K562 (cell line): ENCODE measurements around the gene B4GALT1. TPM values are rescaled to one million over a fixed set of nuclear protein-coding genes. Genes with fewer than 3 reads are reported as not detected.

Source experiments
- ATAC-seq: fragments of 200-7000 bp; cut with Tn5 transposase; 3 replicates; pipeline ENCODE4 v1.9.1; 2020; ENCODE audit warnings: moderate library complexity
- BruUV-seq: library from RNA; stranded (reverse); fragments of 400-500 nt; replicated peaks from 2 replicates; lab custom pipeline; 2021; lab: Mats Ljungman, UMichigan
- CTCF ChIA-PET: fragments of 300-600 bp; formaldehyde crosslinking; extraction: SDS; loops from one replicate; lab custom pipeline; 2021; ENCODE audit warnings: low intra/inter-chr PET ratio; lab: Yijun Ruan, JAX
- POLR2A ChIA-PET: fragments of 300-600, 350-650 bp; sonication (Branson Sonifier 250); formaldehyde crosslinking; extraction: SDS; loops from one replicate; lab custom pipeline; 2021; ENCODE audit warnings: antibody characterized with exemption, inconsistent platforms; lab: Yijun Ruan, JAX
- DNase-seq, 4 experiments: peaks; one replicate each; pipeline versions ENCODE4 v3.0.0 to v3.0.0-alpha.2; 2011 to 2018; ENCODE audit warnings: low spot score in 3 of 4, mixed read lengths in 3 of 4; ENCODE audit errors: extremely low read depth in 1 of 4
- FAIRE-seq: peaks from 2 replicates; lab custom pipeline; 2011; peaks lifted over from hg19 to GRCh38; lab: Jason Lieb, UNC
- H2AFZ ChIP-seq: 2 replicates; pipeline ENCODE4 v1.6.0; 2011; ENCODE audit warnings: low read depth, low read length, control low read depth, inconsistent platforms
- H3K27ac ChIP-seq: fragments of 200-600 bp; 3 replicates; pipeline ENCODE4 v1.8.0; 2011; ENCODE audit warnings: low read depth, mild to moderate bottlenecking, control low read depth, inconsistent platforms, low read length, moderate library complexity, mixed read lengths; ENCODE audit errors: extremely low read depth
- H3K27me3 ChIP-seq, 2 experiments: fragments of 300-600 bp in 1 of 2; 2 replicates in 1 of 2; 3 replicates in 1 of 2; pipeline versions ENCODE4 v1.6.0 to v1.8.0; 2011; ENCODE audit warnings: inconsistent platforms in 2 of 2, low read length in 2 of 2, mild to moderate bottlenecking in 1 of 2, mixed read lengths in 1 of 2, moderate library complexity in 1 of 2; ENCODE audit not compliant: control insufficient read depth in 2 of 2, insufficient read depth in 2 of 2
- H3K36me3 ChIP-seq: fragments of 300-600 bp; 3 replicates; pipeline ENCODE4 v1.8.0; 2011; ENCODE audit warnings: mild to moderate bottlenecking, low read length, inconsistent platforms; ENCODE audit not compliant: control insufficient read depth, insufficient read depth
- H3K4me1 ChIP-seq, 2 experiments: fragments of 200-600 bp in 1 of 2; replicated peaks in 1 of 2; 2 replicates in 1 of 2; 3 replicates in 1 of 2; pipeline versions ENCODE4 v1.5.1 to v1.8.0; 2011; ENCODE audit warnings: inconsistent platforms in 2 of 2, low read length in 2 of 2, mild to moderate bottlenecking in 1 of 2, mixed read lengths in 1 of 2, moderate library complexity in 1 of 2; ENCODE audit not compliant: control insufficient read depth in 2 of 2, insufficient read depth in 2 of 2
- H3K4me2 ChIP-seq: 2 replicates; pipeline ENCODE4 v1.6.1; 2011; ENCODE audit warnings: low read length, control low read depth, inconsistent platforms, mixed read lengths; ENCODE audit not compliant: insufficient read depth
- H3K4me3 ChIP-seq: fragments of 200-600 bp; sonication (generic), shearing (Covaris generic); 2 replicates; pipeline ENCODE4 v1.5.1; 2016; ENCODE audit warnings: control low read depth, inconsistent platforms
- H3K79me2 ChIP-seq: fragments of 200-600 bp; 3 replicates; pipeline ENCODE4 v1.8.0; 2011; ENCODE audit warnings: low read length, inconsistent platforms; ENCODE audit not compliant: control insufficient read depth, insufficient read depth
- H3K9ac ChIP-seq, 2 experiments: 2 replicates each; pipeline versions ENCODE4 v1.6.0 to v1.6.1; 2011; ENCODE audit warnings: low read depth in 2 of 2, low read length in 2 of 2, control low read depth in 1 of 2, inconsistent platforms in 1 of 2, mild to moderate bottlenecking in 1 of 2, mixed read lengths in 1 of 2; ENCODE audit not compliant: insufficient read depth in 1 of 2
- H3K9me1 ChIP-seq: one replicate; pipeline ENCODE4 v1.6.0; 2011; ENCODE audit warnings: inconsistent platforms, mild to moderate bottlenecking, low read length, moderate library complexity; ENCODE audit not compliant: control insufficient read depth, insufficient read depth
- H3K9me3 ChIP-seq: replicated peaks from 2 replicates; pipeline ENCODE4 v1.5.1; 2011; ENCODE audit warnings: low read depth, low read length, inconsistent platforms; ENCODE audit not compliant: control insufficient read depth, insufficient read depth
- H4K20me1 ChIP-seq: replicated peaks from 2 replicates; pipeline ENCODE4 v1.6.1; 2011; ENCODE audit warnings: low read length, inconsistent platforms, mixed read lengths; ENCODE audit not compliant: control insufficient read depth, insufficient read depth
- ARID1B ChIP-seq: fragments of 450-650 bp; IDR thresholded peaks from 2 replicates; pipeline ENCODE4 v1.6.1; 2016; ENCODE audit warnings: antibody characterized with exemption, mild to moderate bottlenecking, inconsistent platforms
- CBFA2T2 ChIP-seq: fragments of 450-650 bp; conservative IDR thresholded peaks from 2 replicates; pipeline ENCODE4 v1.6.1; 2017; ENCODE audit warnings: mild to moderate bottlenecking
- CBFA2T3 ChIP-seq: fragments of 450-650 bp; IDR thresholded peaks from 2 replicates; pipeline ENCODE4 v1.6.1; 2017
- CCAR2 ChIP-seq: fragments of 200-400 bp; formaldehyde crosslinking; IDR thresholded peaks from 2 replicates; pipeline ENCODE4 v1.6.1; 2017; ENCODE audit warnings: mild to moderate bottlenecking, low read depth, low read length
- CEBPB ChIP-seq: fragments of 450-650 bp; IDR thresholded peaks from 2 replicates; pipeline ENCODE4 v1.6.1; 2016; ENCODE audit warnings: missing genetic modification characterization, missing compliant biosample characterization
- CHD2 ChIP-seq: IDR thresholded peaks from 2 replicates; pipeline ENCODE4 v1.6.1; 2011; ENCODE audit warnings: low read depth, low read length
- ELF1 ChIP-seq: fragments of 200-800 bp; sonication (Bioruptor generic); IDR thresholded peaks from 2 replicates; pipeline ENCODE4 v1.6.1; 2016; ENCODE audit warnings: missing genetic modification characterization, missing compliant biosample characterization
- FOSL1 ChIP-seq: fragments of 200-800 bp; sonication (Bioruptor generic); conservative IDR thresholded peaks from 2 replicates; pipeline ENCODE4 v1.6.1; 2016; ENCODE audit warnings: missing genetic modification characterization, missing compliant biosample characterization
- GABPA ChIP-seq: fragments of 200-800 bp; sonication (Bioruptor generic); conservative IDR thresholded peaks from 2 replicates; pipeline ENCODE4 v1.6.1; 2016; ENCODE audit warnings: low read depth, missing genetic modification characterization, missing compliant biosample characterization
- JUND ChIP-seq, 2 experiments: IDR thresholded peaks; 2 replicates in 1 of 2; 3 replicates in 1 of 2; pipeline ENCODE4 v1.6.1; 2011; ENCODE audit warnings: borderline replicate concordance in 2 of 2, low read depth in 2 of 2, low read length in 2 of 2, improper control_type of control experiment in 1 of 2, missing biosample characterization in 1 of 2, missing genetic modification characterization in 1 of 2, missing genetic modification reagents in 1 of 2
- L3MBTL2 ChIP-seq: fragments of 450-650 bp; IDR thresholded peaks from 2 replicates; pipeline ENCODE4 v1.6.1; 2016; ENCODE audit warnings: mild to moderate bottlenecking, moderate library complexity
- MYC ChIP-seq, 2 experiments: fragments of 250-450 bp in 1 of 2; sonication (Bioruptor Pico) in 1 of 2; IDR thresholded peaks; 2 replicates each; pipeline versions ENCODE4 v1.5.1 to v1.6.1; 2012 to 2021; ENCODE audit warnings: low read depth in 2 of 2, borderline replicate concordance in 1 of 2, improper control_type of control experiment in 1 of 2, low read length in 1 of 2, mild to moderate bottlenecking in 1 of 2, moderate library complexity in 1 of 2
- NR2C1 ChIP-seq, 2 experiments: fragments of 450-650 bp; IDR thresholded peaks; 2 replicates each; pipeline ENCODE4 v1.6.1; 2017; ENCODE audit warnings: mild to moderate bottlenecking in 2 of 2, antibody characterized with exemption in 1 of 2, inconsistent platforms in 1 of 2, missing compliant biosample characterization in 1 of 2, missing genetic modification characterization in 1 of 2
- NR2C2 ChIP-seq, 2 experiments: fragments of 200-800 bp in 1 of 2; sonication (Bioruptor generic) in 1 of 2; sonication (generic) in 1 of 2; formaldehyde crosslinking in 1 of 2; IDR thresholded peaks; 2 replicates each; pipeline versions ENCODE4 v1.6.1 to v1.8.0; 2016 to 2022; ENCODE audit warnings: mild to moderate bottlenecking in 1 of 2, missing compliant biosample characterization in 1 of 2, missing genetic modification characterization in 1 of 2, missing genetic modification reagents in 1 of 2
- SMARCC2 ChIP-seq: fragments of 450-650 bp; IDR thresholded peaks from 2 replicates; pipeline ENCODE4 v1.6.1; 2017; ENCODE audit warnings: antibody characterized with exemption, moderate library complexity, mild to moderate bottlenecking, low read depth
- TAF9B ChIP-seq: fragments of 450-650 bp; IDR thresholded peaks from 2 replicates; pipeline ENCODE4 v1.6.1; 2018; ENCODE audit warnings: mild to moderate bottlenecking; ENCODE audit not compliant: partially characterized antibody
- ZEB2 ChIP-seq: fragments of 450-650 bp; IDR thresholded peaks from 2 replicates; pipeline ENCODE4 v1.6.1; 2016
- ZNF79 ChIP-seq: fragments of 250-450 bp; sonication (Bioruptor Pico); IDR thresholded peaks from 2 replicates; pipeline ENCODE4 v1.4.0; 2020; ENCODE audit warnings: low read depth, mild to moderate bottlenecking, moderate library complexity
- WGBS: fragments of 100-300 bp; shearing (Covaris generic); methylation state at CpG from one replicate; pipeline ENCODE4 v1.1.6; 2016; ENCODE audit warnings: low coverage, mixed read lengths; ENCODE audit not compliant: insufficient coverage; ENCODE audit errors: missing lambda C conversion rate; 5-methylcytosine and 5-hydroxymethylcytosine counted together
- in situ Hi-C: fragments of 300-500 bp; cut with MboI; formaldehyde crosslinking; loops from 4 replicates; pipeline ENCODE4 v1.15.0; 2018; ENCODE audit warnings: inconsistent platforms, mixed read lengths
- intact Hi-C: fragments of 100-400 bp; cut with micrococcal nuclease; formaldehyde crosslinking; loops from 2 replicates; pipeline ENCODE4 v1.14.2; 2022
- polyA plus RNA-seq, 8 experiments: library from polyadenylated mRNA; depleted of rRNA in 4 of 8; stranded (reverse) in 5 of 8; unstranded in 3 of 8; fragments of >200 nt; fragmentation: Nextera tagmentation in 2 of 8; fragmentation: Illumina TruSeq in 1 of 8; extraction: Ambion mirVana in 2 of 8; extraction: Trizol in 1 of 8; gene quantifications; 2 replicates each; pipeline versions ENCODE4 v1.2.1 to v1.2.3, GENCODE V29; 2011 to 2014; ENCODE audit warnings: inconsistent platforms in 1 of 8, missing spikeins in 1 of 8
- total RNA-seq, 7 experiments: library from RNA; depleted of rRNA in 6 of 7; stranded (reverse); fragments of >200 nt in 6 of 7; fragmentation: Illumina TruSeq in 2 of 7; extraction: Trizol in 2 of 7; gene quantifications; 2 replicates each; pipeline versions ENCODE4 v1.2.1 to v1.2.3, GENCODE V29; 2011 to 2021; ENCODE audit warnings: low replicate concordance in 1 of 7

B4GALT1 gene
- total and polyA plus RNA-seq, 9 of the 15 experiments (the other 6 are each of a cell fraction or from before 2014, with no cell fraction given): 4.1 to 26.8 (median 7.1) TPM

GRCh38 chr9:33186457-33187168 is 19.5 kb upstream of the B4GALT1 start:
- DNase-seq: peak in 1 of 4 experiments; percentile 32
- 6% methylated on average over 3 of the region's 3 CpGs for WGBS
- intact Hi-C loops: no loop called here
- TF ChIP-seq TAF9B: no peak
- peak; percentile 58 for TF ChIP-seq CBFA2T3
- no peak for TF ChIP-seq ZNF79 (CRISPR knock-in tag)
- TF ChIP-seq GABPA (tag): peak; percentile 48; the same call in 1 of the 2 replicates
- TF ChIP-seq NR2C2 (CRISPR knock-in tag; IDR thresholded peaks at IDR 0.05): no peak
- peak; percentile 80 for TF ChIP-seq NR2C2 (tag; IDR thresholded peaks at IDR 0.05)
- peak; percentile 13; the same call in 1 of the 2 replicates for TF ChIP-seq ELF1 (tag)
- TF ChIP-seq JUND (IDR thresholded peaks at IDR 0.05; ENCODE audit: borderline replicate concordance, low read depth, low read length): no peak
- TF ChIP-seq JUND (tag; IDR thresholded peaks at IDR 0.05; ENCODE audit: borderline replicate concordance, low read depth, low read length): 0 out of 3 replicates have a peak, but pooled peaks have one; percentile 37
- TF ChIP-seq CBFA2T2: 0 out of 2 replicates have a peak, but pooled peaks have one; percentile 20
- TF ChIP-seq ZEB2: no peak
- TF ChIP-seq CHD2: no peak
- TF ChIP-seq FOSL1 (tag): peak; percentile 46
- peak; percentile 63 for TF ChIP-seq NR2C1 (IDR thresholded peaks at IDR 0.05)
- peak; percentile 86 for TF ChIP-seq NR2C1 (tag; IDR thresholded peaks at IDR 0.05)
- TF ChIP-seq CEBPB: 0 out of 2 replicates have a peak, but pooled peaks have one; percentile 33
- TF ChIP-seq MYC (IDR thresholded peaks at IDR 0.05; ENCODE audit: low read depth, low read length): 0 out of 2 replicates have a peak, but pooled peaks have one; percentile 16
- no peak for TF ChIP-seq MYC (CRISPR knock-in tag; IDR thresholded peaks at IDR 0.05; ENCODE audit: borderline replicate concordance, low read depth)
- no peak for TF ChIP-seq SMARCC2
- 0 out of 2 replicates have a peak, but pooled peaks have one; percentile 23 for TF ChIP-seq ARID1B
- TF ChIP-seq L3MBTL2: peak; percentile 27; the same call in 1 of the 2 replicates
- TF ChIP-seq CCAR2: no peak

More at GRCh38 chr9:33186457-33187168, 19.5 kb upstream of the B4GALT1 start:
- ATAC-seq (peak; percentile 54), FAIRE-seq (peak; percentile 44)
- no peak overlapping the region for H3K9ac ChIP-seq
- in situ Hi-C loops: no loop called here
- no peaks in the 10 kb centered on the region for H4K20me1 ChIP-seq
- H3K4me2 ChIP-seq: no peak overlapping the region
- H3K79me2 ChIP-seq: no peaks in the 10 kb centered on the region
- peak overlapping the region; percentile 71 for H2AFZ ChIP-seq
- H3K9me1 ChIP-seq: no peaks in the 10 kb centered on the region
- H3K4me1 ChIP-seq: peaks cover 10 to 21% of the 10 kb centered on the region in 2 experiments; a peak in 3 of 5 replicates
- no peak overlapping the region for H3K27ac ChIP-seq
- H3K27me3 ChIP-seq: no peaks in the 10 kb centered on the region
- ChIA-PET CTCF (no interaction called here), POLR2A (interaction anchor here (1.0 to 1.3 kb wide), 2 partner anchors 25 to 36 kb away, joined by 3 to 4 read pairs; no protein-coding TSS in a partner anchor)
- no peaks in the 10 kb centered on the region for H3K36me3 ChIP-seq
- BruUV-seq: no TSS peak
- H3K9me3 ChIP-seq: no peaks in the 10 kb centered on the region
- H3K4me3 ChIP-seq: no peak overlapping the region
